ENCODE results near the gene IL9R.
"Not testable (repeated sequence)": the region's sequence is repeated elsewhere in the genome, so short reads cannot be mapped to it uniquely, and the experiment has no call there.

Gene IL9R

GRCh38 chrX:155997436-155997835 is at the start of gene IL9R:
TSS of gene IL9R (plus strand) at chrX:155997696. CDS start at chrX:155997760, 64 bp downstream.
- DNase-seq (ENCODE audit: extremely low spot score, insufficient read length, low read depth): no peak
- FAIRE-seq: peak; percentile 90

GRCh38 chrX:155949098-155949497 is 48.4 kb upstream of the IL9R start:
- DNase-seq (ENCODE audit: extremely low spot score, insufficient read length, low read depth): no peak
- FAIRE-seq: no peak

GRCh38 chrX:155951237-155951789 is 46.2 kb upstream of the IL9R start:
- no peak for FAIRE-seq

GRCh38 chrX:155953055-155953454 is 44.4 kb upstream of the IL9R start:
- no peak for DNase-seq (ENCODE audit: extremely low spot score, insufficient read length, low read depth)
- no peak for FAIRE-seq

More at GRCh38 chrX:155951237-155951789, 46.2 kb upstream of the IL9R start:
- DNase-seq (ENCODE audit: extremely low spot score, insufficient read length, low read depth): no peak

GRCh38 chrX:155954793-155955192 is 42.7 kb upstream of the IL9R start:
- FAIRE-seq (no peak), DNase-seq (ENCODE audit: extremely low spot score, insufficient read length, low read depth) (no peak)

GRCh38 chrX:155956099-155956498 is 41.4 kb upstream of the IL9R start:
- no peak for DNase-seq (ENCODE audit: extremely low spot score, insufficient read length, low read depth)

GRCh38 chrX:155956649-155957048 is 40.8 kb upstream of the IL9R start:
- DNase-seq (ENCODE audit: extremely low spot score, insufficient read length, low read depth) (no peak), FAIRE-seq (no peak)

More at GRCh38 chrX:155956099-155956498, 41.4 kb upstream of the IL9R start:
- no peak for FAIRE-seq

- no peak for FAIRE-seq
Measured at GRCh38 chrX:155957843-155958242, 39.7 kb upstream of the IL9R start.

GRCh38 chrX:155959018-155959587 is 38.4 kb upstream of the IL9R start:
- FAIRE-seq (no peak), DNase-seq (ENCODE audit: extremely low spot score, insufficient read length, low read depth) (no peak)

More at GRCh38 chrX:155957843-155958242, 39.7 kb upstream of the IL9R start:
- DNase-seq (ENCODE audit: extremely low spot score, insufficient read length, low read depth): no peak

- DNase-seq (ENCODE audit: extremely low spot score, insufficient read length, low read depth): no peak
- no peak for FAIRE-seq
Measured at GRCh38 chrX:155962906-155963305, 34.6 kb upstream of the IL9R start.

- DNase-seq (ENCODE audit: extremely low spot score, insufficient read length, low read depth) (peak; percentile 3), FAIRE-seq (peak; percentile 77)
Measured at GRCh38 chrX:155966876-155967275, 30.6 kb upstream of the IL9R start.

- DNase-seq (ENCODE audit: extremely low spot score, insufficient read length, low read depth) (no peak), FAIRE-seq (no peak)
Measured at GRCh38 chrX:155967653-155968325, 29.7 kb upstream of the IL9R start.

GRCh38 chrX:155968326-155968661 is 29.2 kb upstream of the IL9R start:
- DNase-seq (ENCODE audit: extremely low spot score, insufficient read length, low read depth) (no peak), FAIRE-seq (no peak)

GRCh38 chrX:155968791-155969190 is 28.7 kb upstream of the IL9R start:
- FAIRE-seq (no peak), DNase-seq (ENCODE audit: extremely low spot score, insufficient read length, low read depth) (no peak)

- FAIRE-seq: not testable (repeated sequence)
Measured at GRCh38 chrX:155971658-155972057, 25.8 kb upstream of the IL9R start.

GRCh38 chrX:155972241-155972640 is 25.3 kb upstream of the IL9R start:
- not testable (repeated sequence) for DNase-seq (ENCODE audit: extremely low spot score, insufficient read length, low read depth); FAIRE-seq

More at GRCh38 chrX:155971658-155972057, 25.8 kb upstream of the IL9R start:
- DNase-seq (ENCODE audit: extremely low spot score, insufficient read length, low read depth): not testable (repeated sequence)

GRCh38 chrX:155983326-155983725 is 14.2 kb upstream of the IL9R start:
- DNase-seq (ENCODE audit: extremely low spot score, insufficient read length, low read depth): no peak
- no peak for FAIRE-seq

- FAIRE-seq (no peak), DNase-seq (ENCODE audit: extremely low spot score, insufficient read length, low read depth) (no peak)
Measured at GRCh38 chrX:155985208-155985607, 12.3 kb upstream of the IL9R start.

- FAIRE-seq; DNase-seq (ENCODE audit: extremely low spot score, insufficient read length, low read depth): not testable (repeated sequence)
Measured at GRCh38 chrX:155986995-155987394, 10.5 kb upstream of the IL9R start.

- FAIRE-seq: no peak
- no peak for DNase-seq (ENCODE audit: extremely low spot score, insufficient read length, low read depth)
Measured at GRCh38 chrX:155988859-155989258, 8.6 kb upstream of the IL9R start.

GRCh38 chrX:155993421-155993820 is 4.1 kb upstream of the IL9R start:
- no peak for FAIRE-seq

More at GRCh38 chrX:155993421-155993820, 4.1 kb upstream of the IL9R start:
- no peak for DNase-seq (ENCODE audit: extremely low spot score, insufficient read length, low read depth)

Data from GM18507 (cell line).